ENCODE results near the gene CAPN7.
"Not testable (repeated sequence)": the region's sequence is repeated elsewhere in the genome, so short reads cannot be mapped to it uniquely, and the experiment has no call there.

The CAPN7 gene

DNA sequence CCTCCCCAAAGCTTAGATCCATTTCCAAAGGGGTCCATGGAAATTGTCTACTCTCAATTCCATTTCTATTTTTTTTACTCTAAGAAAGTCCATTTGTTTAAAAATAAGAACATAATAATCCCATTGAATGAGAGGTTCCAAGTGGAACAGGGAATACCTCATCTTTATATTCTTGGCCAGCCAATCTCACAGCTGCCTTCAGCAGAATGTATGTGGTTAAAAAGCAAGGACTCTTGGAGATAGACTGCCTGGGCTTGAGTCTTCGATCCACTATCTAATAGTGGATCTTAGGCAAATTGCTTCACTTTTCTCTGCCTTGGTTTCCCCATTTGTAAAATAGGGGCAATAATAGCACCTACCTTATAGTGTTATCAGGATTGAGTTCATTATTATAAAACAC is 24.5 kb upstream of the CAPN7 start:
- no peaks in the 10 kb centered on the region for H3K36me3 Mint-ChIP-seq (ENCODE audit: low read depth)
- H3K9me3 Mint-ChIP-seq = no peaks in the 10 kb centered on the region

DNA sequence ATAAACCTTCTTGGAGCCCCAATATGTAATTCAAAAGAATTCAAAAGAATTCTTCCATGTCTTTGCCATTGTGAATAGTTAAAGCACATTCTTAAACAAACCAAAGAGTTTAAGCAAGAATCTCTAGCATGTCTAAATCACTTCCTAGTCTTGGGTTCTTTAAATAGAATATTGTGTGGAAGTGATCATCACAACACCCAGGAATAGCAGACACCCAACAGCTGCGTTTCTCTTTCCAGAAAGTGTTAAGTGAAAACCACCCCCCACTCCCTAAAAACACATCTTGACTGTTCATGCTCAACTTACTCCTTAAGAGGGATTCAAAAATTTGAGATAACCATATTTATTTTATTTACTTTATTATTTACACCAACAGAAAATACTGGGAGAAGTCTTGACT is 24.1 kb upstream of the CAPN7 start:
- Mint-ChIP-seq H3K9me3 (no peaks in the 10 kb centered on the region), H3K4me1 (ENCODE audit: low read depth) (peaks cover 9% of the 10 kb centered on the region), H3K27ac (no peak overlapping the region), H3K4me3 (no peak overlapping the region), H3K27me3 (ENCODE audit: low read depth) (peaks cover 50% of the 10 kb centered on the region), H3K36me3 (ENCODE audit: low read depth) (no peaks in the 10 kb centered on the region)
- DNase-seq (ENCODE audit: low spot score) = no peak

More for the DNA sequence above, 24.5 kb upstream of the CAPN7 start:
- Mint-ChIP-seq H3K4me1 (ENCODE audit: low read depth) (peaks cover 9% of the 10 kb centered on the region), H3K4me3 (no peak overlapping the region), H3K27ac (no peak overlapping the region), H3K27me3 (ENCODE audit: low read depth) (peaks cover 51% of the 10 kb centered on the region)
- DNase-seq (ENCODE audit: low spot score) = no peak

DNA sequence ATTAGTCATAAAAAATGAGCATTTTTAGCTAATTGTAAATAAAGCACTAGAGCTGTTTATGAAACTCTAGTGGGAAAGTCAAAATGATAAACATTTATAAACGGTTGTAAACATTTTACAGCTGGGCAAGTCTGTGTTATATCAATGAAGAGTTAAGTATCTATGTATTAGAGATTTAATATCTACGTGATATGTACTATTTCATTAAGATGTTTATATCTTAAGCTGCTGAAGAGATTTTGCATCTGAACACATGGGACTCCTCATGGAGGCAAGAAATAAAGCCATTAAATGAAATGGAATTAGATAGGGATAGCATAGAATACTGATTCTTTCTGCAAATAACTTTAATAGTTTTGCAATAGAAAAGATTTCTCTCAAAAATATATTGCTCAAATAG is 23.0 kb upstream of the CAPN7 start:
- DNase-seq (ENCODE audit: low spot score) = no peak
- no peaks in the 10 kb centered on the region for H3K36me3 Mint-ChIP-seq (ENCODE audit: low read depth)
- no peak overlapping the region for H3K4me3 Mint-ChIP-seq
- no peak overlapping the region for H3K27ac Mint-ChIP-seq
- H3K27me3 Mint-ChIP-seq (ENCODE audit: low read depth) = peaks cover 46% of the 10 kb centered on the region
- H3K9me3 Mint-ChIP-seq = no peaks in the 10 kb centered on the region
- peaks cover 9% of the 10 kb centered on the region for H3K4me1 Mint-ChIP-seq (ENCODE audit: low read depth)

DNA sequence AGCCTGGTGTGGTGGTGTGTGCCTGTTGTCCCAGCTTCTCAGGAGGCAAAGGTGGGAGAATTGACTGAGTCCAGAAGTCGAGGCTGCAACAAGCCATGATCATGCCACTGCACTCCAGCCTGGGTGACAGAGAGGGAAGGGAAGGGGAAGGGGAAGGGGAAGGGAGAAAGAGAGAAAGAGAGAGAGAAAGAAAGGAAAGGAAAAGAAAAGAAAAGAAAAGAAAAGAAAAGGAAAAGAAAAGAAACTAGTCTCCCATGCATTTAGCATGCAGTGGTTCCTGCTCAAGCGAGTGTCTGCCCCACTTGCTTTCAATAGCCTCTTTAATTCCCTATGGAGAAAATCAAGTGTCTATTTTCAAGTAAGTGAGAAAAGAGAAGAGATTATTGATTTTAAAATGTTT is 20.6 kb upstream of the CAPN7 start:
- H3K27ac Mint-ChIP-seq = no peak overlapping the region
- no peaks in the 10 kb centered on the region for H3K9me3 Mint-ChIP-seq
- H3K27me3 Mint-ChIP-seq (ENCODE audit: low read depth) = peaks cover 32% of the 10 kb centered on the region
- DNase-seq (ENCODE audit: low spot score) = no peak
- H3K36me3 Mint-ChIP-seq (ENCODE audit: low read depth) = no peaks in the 10 kb centered on the region
- no peak overlapping the region for H3K4me3 Mint-ChIP-seq
- peaks cover 2% of the 10 kb centered on the region for H3K4me1 Mint-ChIP-seq (ENCODE audit: low read depth)

DNA sequence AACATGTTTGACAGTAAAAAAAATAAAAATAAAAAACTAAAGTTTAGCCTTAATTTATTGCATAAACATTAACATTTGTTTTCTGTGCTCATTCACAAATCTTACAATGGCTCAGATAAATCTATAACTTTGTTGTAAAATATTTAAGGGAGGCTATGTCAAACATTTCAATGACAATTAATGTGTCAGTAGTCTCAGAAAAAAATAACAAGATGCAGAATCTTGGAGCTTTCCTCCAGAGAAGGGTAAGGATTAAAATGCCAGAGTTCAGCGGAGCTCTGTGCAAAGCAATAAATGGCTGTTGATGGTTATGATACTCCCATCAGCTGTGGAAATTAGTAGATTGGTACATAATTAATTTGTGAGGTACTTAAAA is 20.0 kb upstream of the CAPN7 start:
- Mint-ChIP-seq H3K9me3 (no peaks in the 10 kb centered on the region), H3K27me3 (ENCODE audit: low read depth) (peaks cover 26% of the 10 kb centered on the region), H3K4me3 (no peak overlapping the region), H3K27ac (no peak overlapping the region), H3K4me1 (ENCODE audit: low read depth) (no peaks in the 10 kb centered on the region), H3K36me3 (ENCODE audit: low read depth) (no peaks in the 10 kb centered on the region)
- no peak for DNase-seq (ENCODE audit: low spot score)

DNA sequence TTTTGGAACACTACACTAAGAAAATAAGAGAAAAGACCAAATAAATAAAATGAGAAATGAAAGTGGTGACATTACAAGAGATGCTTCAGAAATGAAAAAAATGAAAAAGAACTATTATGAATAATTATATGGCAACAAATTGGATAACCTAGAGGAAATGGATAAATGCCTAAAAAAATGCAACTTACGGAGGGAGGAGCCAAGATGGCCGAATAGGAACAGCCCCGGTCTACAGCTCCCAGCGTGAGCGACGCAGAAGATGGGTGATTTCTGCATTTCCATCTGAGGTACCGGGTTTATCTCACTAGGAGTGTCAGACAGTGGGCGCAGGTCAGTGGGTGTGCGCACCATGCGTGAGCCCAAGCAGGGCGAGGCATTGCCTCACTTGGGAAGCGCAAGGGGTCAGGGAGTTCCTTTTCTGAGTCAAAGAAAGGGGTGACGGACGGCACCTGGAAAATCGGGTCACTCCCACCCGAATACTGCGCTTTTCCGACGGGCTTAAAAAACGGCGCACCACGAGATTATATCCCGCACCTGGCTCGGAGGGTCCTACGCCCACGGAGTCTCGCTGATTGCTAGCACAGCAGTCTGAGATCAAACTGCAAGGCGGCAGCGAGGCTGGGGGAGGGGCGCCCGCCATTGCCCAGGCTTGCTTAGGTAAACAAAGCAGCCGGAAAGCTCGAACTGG is 19.4 kb upstream of the CAPN7 start:
- peaks cover 24% of the 10 kb centered on the region for H3K27me3 Mint-ChIP-seq (ENCODE audit: low read depth)
- H3K9me3 Mint-ChIP-seq; H3K4me1 Mint-ChIP-seq (ENCODE audit: low read depth): not testable (repeated sequence)

DNA sequence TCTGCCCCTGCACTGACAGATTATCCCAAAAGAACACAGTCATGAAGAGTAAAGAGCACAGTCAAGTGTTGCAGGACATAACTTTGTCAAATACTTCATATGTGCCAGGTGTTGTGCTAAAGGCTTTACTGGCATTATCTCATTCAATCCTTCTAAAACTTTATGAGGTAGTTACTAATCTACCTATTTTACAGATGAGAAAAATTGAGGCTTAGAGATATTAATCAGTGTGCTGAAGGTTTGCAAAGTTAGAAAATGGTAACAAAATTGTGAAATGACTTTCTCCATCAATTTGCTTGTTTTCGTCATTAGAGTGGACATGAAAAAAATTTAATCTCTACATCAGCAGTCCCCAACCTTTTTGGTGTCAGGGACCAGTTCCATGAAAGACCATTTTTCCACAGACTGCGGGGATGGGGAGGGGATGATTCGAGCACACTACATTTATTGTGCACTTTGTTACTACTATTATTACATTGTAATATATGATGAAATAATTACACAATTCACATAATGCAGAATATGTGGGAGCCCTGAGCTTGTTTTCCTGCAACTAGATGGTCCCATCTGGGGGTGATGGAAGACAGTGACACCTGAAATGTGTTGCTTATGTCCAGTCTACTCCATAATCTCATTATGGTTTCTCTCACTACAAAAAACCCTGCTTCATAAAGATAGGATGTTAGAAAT is 8.6 kb upstream of the CAPN7 start:
- Mint-ChIP-seq H3K4me3 (no peak overlapping the region), H3K27ac (no peak overlapping the region), H3K36me3 (ENCODE audit: low read depth) (no peaks in the 10 kb centered on the region), H3K27me3 (ENCODE audit: low read depth) (peaks cover 25% of the 10 kb centered on the region), H3K4me1 (ENCODE audit: low read depth) (peaks cover 9% of the 10 kb centered on the region), H3K9me3 (no peaks in the 10 kb centered on the region)
- no peak for DNase-seq (ENCODE audit: low spot score)

More for the DNA sequence above, 19.4 kb upstream of the CAPN7 start:
- not testable (repeated sequence) for DNase-seq (ENCODE audit: low spot score); H3K36me3 Mint-ChIP-seq (ENCODE audit: low read depth); H3K27ac Mint-ChIP-seq; H3K4me3 Mint-ChIP-seq

DNA sequence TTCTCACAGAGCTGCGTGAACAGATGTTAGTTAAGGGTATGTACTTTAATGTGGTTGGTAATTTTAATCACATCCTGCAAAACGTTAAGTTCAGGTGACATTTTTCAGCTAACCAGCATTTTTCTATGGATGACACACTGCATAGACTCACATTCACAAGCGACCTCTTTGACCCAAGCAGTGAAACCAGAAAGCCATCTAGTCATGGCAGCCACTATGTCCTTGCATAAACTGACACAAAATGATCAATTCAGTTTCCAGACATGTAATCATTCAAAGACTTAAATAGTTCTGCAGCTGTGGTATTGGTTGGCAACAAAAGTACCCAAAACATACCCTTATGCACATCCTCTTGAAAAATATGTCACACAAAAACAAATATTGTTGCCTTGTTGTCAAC is 7.4 kb upstream of the CAPN7 start:
- Mint-ChIP-seq H3K27me3 (ENCODE audit: low read depth) (peaks cover 14% of the 10 kb centered on the region), H3K9me3 (no peaks in the 10 kb centered on the region), H3K27ac (no peak overlapping the region)

DNA sequence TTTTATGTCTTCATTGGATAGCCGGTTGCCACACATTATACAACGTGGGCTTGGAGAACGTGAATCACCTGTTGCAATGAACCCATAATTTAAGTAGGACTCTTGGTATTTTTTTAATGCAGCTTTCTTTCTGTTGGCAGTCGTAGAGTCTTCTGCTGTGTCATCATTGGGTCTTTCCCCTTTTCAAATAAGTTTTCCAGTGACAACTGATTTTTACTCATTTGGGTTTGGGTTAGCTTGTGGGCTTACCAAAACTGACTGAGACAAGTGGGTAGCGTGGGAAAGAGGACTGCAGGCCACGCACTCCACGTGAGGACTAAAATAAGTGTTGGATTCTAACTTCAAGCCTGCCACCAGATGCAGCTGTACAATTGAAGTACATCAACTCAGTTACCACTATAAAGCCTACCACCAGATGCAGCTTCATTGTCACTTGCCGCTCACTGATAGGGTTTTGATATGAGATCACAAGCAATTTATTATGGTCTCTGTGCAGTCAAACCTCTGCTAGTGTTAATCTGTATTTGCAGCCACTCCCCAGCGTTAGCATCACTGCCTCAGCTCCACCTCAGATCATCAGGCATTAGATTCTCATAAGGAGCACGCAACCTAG is 6.4 kb upstream of the CAPN7 start:
- H3K27ac Mint-ChIP-seq = no peak overlapping the region
- no peak for DNase-seq (ENCODE audit: low spot score)
- H3K9me3 Mint-ChIP-seq = no peaks in the 10 kb centered on the region
- H3K27me3 Mint-ChIP-seq (ENCODE audit: low read depth) = peaks cover 9% of the 10 kb centered on the region
- H3K36me3 Mint-ChIP-seq (ENCODE audit: low read depth) = no peaks in the 10 kb centered on the region
- H3K4me3 Mint-ChIP-seq = no peak overlapping the region
- H3K4me1 Mint-ChIP-seq (ENCODE audit: low read depth) = peaks cover 12% of the 10 kb centered on the region

More for the DNA sequence above, 7.4 kb upstream of the CAPN7 start:
- DNase-seq (ENCODE audit: low spot score) = no peak
- H3K36me3 Mint-ChIP-seq (ENCODE audit: low read depth) = no peaks in the 10 kb centered on the region
- no peak overlapping the region for H3K4me3 Mint-ChIP-seq
- peaks cover 12% of the 10 kb centered on the region for H3K4me1 Mint-ChIP-seq (ENCODE audit: low read depth)

DNA sequence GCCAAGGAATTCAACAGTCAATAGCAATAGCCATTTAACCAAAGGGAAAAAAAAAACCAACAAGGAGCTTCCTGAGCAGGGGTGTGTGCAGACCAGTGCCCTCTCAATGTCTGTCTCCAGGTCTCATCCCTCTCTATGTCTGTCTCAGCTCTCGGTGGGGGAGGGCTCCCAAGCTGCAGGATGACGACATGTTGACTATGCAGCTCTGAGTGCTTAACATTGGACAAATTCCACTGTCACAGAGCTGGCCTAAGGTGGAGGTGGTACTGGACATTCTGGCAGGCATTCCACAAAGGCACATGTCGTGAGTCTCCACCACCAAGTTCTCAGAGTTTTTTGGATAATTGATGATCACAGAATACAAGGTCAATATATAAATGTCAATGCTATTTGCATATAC is 2.0 kb upstream of the CAPN7 start:
- no peaks in the 10 kb centered on the region for H3K27me3 Mint-ChIP-seq (ENCODE audit: low read depth)

DNA sequence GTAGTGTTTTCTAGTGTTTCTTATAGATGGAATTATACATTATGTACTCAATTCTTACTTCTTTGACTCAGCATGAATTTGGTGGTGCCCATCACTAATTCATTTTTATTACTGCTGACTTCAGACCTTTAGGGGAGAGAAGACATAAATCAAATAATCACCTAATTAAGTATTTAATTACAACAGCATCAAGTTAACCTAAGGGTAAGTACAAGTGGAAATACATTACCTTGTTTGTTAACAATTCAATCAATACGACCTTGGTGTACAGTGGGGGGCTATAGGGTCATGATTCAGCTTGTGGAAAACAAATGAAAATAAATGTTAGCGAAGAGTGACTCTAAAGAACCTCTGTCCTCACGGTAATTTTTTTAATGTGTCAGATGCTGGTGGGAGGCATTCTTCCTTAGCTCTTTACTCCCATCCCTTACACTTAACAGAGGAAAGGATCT is 538 bp upstream of the CAPN7 start:
- Mint-ChIP-seq H3K4me3 (peak overlapping the region; percentile 90), H3K4me1 (ENCODE audit: low read depth) (peaks cover 24% of the 10 kb centered on the region), H3K9me3 (no peaks in the 10 kb centered on the region), H3K27ac (peak overlapping the region; percentile 90), H3K27me3 (ENCODE audit: low read depth) (no peaks in the 10 kb centered on the region), H3K36me3 (ENCODE audit: low read depth) (peaks cover 4% of the 10 kb centered on the region)
- DNase-seq (ENCODE audit: low spot score) = no peak

More for the DNA sequence above, 2.0 kb upstream of the CAPN7 start:
- Mint-ChIP-seq H3K4me1 (ENCODE audit: low read depth) (peaks cover 33% of the 10 kb centered on the region), H3K9me3 (no peaks in the 10 kb centered on the region), H3K36me3 (ENCODE audit: low read depth) (peaks cover 2% of the 10 kb centered on the region), H3K4me3 (no peak overlapping the region), H3K27ac (no peak overlapping the region)
- no peak for DNase-seq (ENCODE audit: low spot score)

DNA sequence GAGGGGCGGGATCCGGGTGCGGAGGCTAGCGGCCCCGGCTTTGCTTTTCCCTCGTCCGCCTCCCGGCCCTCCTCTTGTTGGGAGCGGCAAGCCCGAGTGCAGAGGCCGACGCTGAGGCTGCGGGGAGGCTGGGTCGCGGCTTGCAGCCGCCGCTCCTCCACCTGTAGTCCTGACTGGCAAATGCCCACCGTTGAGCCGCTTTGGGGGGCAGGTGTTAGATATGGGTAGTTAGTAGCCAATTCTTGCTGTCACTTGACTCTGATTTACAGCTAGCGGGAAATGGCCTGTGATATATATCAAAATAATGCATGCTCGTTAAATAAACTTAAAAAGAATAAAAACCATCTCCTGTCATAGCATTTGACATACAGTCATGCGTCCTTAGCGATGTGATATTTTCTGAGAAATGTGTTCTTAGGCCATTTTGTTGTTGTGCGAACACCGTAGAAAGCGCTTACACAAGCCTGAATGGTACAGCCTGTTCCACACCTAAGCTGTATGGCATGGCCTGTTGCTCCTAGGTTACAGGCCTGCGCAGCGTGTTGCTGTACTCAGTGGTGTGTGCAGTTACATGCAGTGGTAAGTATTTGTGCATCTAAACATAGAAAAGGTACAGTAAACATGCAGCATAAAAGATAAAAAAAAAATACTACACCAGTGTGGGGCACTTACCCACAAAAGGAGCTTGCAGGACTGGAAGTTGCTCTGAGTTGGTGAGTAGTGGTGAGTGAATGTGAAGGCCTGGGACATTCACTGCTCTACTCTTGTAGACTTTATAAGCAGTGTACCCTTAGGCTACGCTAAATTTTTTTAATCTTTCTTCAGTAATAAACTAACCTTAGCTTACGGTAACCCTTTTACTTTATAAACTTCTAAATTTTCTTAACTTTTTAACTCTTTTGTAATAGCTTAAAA is 873 bp downstream of the CAPN7 start:
- H3K27ac Mint-ChIP-seq = peak overlapping the region; percentile 84
- no peaks in the 10 kb centered on the region for H3K9me3 Mint-ChIP-seq
- H3K4me3 Mint-ChIP-seq = peak overlapping the region; percentile 87
- H3K36me3 Mint-ChIP-seq (ENCODE audit: low read depth) = peaks cover 8% of the 10 kb centered on the region
- peaks cover 26% of the 10 kb centered on the region for H3K4me1 Mint-ChIP-seq (ENCODE audit: low read depth)
- no peaks in the 10 kb centered on the region for H3K27me3 Mint-ChIP-seq (ENCODE audit: low read depth)
- DNase-seq (ENCODE audit: low spot score) = peak; percentile 20

DNA sequence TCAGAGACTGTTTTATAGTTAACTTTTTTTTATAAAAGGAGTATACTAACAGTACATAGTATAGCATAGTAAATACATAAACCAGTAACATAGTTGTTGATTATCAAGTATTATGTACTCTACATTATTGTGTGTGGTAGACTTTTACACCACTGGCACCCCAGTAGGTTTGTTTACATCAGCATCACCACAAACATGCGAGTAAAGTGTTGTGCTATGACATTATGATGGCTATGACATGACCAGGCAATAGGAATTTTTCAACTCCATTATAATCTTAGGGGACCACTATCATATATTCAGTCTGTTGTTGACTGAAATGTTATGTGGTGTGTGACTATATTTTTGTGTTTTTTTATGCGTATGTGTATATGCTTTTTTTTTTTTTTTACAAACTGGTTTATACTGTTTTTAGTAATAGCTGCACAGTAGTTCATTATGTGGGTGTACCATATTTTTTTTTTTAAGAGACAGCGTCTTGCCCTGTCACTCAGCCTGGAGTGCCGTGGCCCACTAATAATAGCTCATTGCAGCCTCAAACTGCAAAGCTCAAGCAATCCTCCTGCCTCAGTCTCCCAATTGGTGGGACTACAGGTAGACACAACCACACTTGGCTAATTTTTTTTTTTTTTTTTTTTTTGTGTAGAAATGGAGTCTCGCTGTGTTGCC is 1.9 kb downstream of the CAPN7 start:
- H3K9me3 Mint-ChIP-seq = no peaks in the 10 kb centered on the region
- DNase-seq (ENCODE audit: low spot score) = no peak
- H3K36me3 Mint-ChIP-seq (ENCODE audit: low read depth) = peaks cover 14% of the 10 kb centered on the region
- peak overlapping the region; percentile 18 for H3K27ac Mint-ChIP-seq
- peak overlapping the region; percentile 87 for H3K4me3 Mint-ChIP-seq
- no peaks in the 10 kb centered on the region for H3K27me3 Mint-ChIP-seq (ENCODE audit: low read depth)
- H3K4me1 Mint-ChIP-seq (ENCODE audit: low read depth) = peaks cover 25% of the 10 kb centered on the region
